HL-60 (cell line): Measurements from ENCODE around the gene ESCO1.
A peak's percentile ranks its signal among the peaks of the same experiment; 100 is the strongest.
"Not testable (repeated sequence)": the region's sequence is repeated elsewhere in the genome, so short reads cannot be mapped to it uniquely, and the experiment has no call there.

Source experiments
- DNase-seq, 2 experiments: peaks; one replicate each; pipeline ENCODE4 v3.0.0-alpha.2; 2010 to 2020; ENCODE audit warnings: low read depth in 1 of 2, low spot score in 1 of 2
- H3K27ac ChIP-seq: fragments of 250-450 bp; sonication (Bioruptor Pico); replicated peaks from 2 replicates; pipeline ENCODE4 v1.5.1; 2020; ENCODE audit warnings: mild to moderate bottlenecking, moderate library complexity
- H3K27me3 ChIP-seq: fragments of 250-450 bp; sonication (Bioruptor Pico); 2 replicates; pipeline ENCODE4 v1.5.1; 2021; ENCODE audit warnings: mild to moderate bottlenecking, moderate library complexity; ENCODE audit not compliant: insufficient read depth, poor library complexity, severe bottlenecking
- H3K4me3 ChIP-seq: replicated peaks from 2 replicates; pipeline ENCODE4 v1.5.1; 2011; ENCODE audit warnings: mild to moderate bottlenecking, control low read depth, low read length; ENCODE audit not compliant: insufficient read depth
- CTCF ChIP-seq: IDR thresholded peaks from one replicate; pipeline ENCODE4 v1.5.1; 2011; ENCODE audit warnings: low read length, control low read depth, inconsistent platforms; ENCODE audit not compliant: insufficient read depth
- GABPA ChIP-seq: IDR thresholded peaks from 2 replicates; pipeline ENCODE4 v1.6.1; 2012; ENCODE audit warnings: low read depth
- POLR2AphosphoS5 ChIP-seq: IDR thresholded peaks from 2 replicates; pipeline ENCODE4 v1.6.1; 2012; ENCODE audit warnings: low read depth
- REST ChIP-seq: IDR thresholded peaks from 2 replicates; pipeline ENCODE4 v1.6.1; 2012; ENCODE audit warnings: low read depth; ENCODE audit not compliant: insufficient replicate concordance
- SPI1 ChIP-seq: IDR thresholded peaks from 2 replicates; pipeline ENCODE4 v1.6.1; 2012; ENCODE audit warnings: low read depth, mild to moderate bottlenecking, borderline replicate concordance

ESCO1 gene

GRCh38 chr18:21634588-21635199 is 34.2 kb upstream of the ESCO1 start:
- no peak overlapping the region for H3K27ac ChIP-seq
- no peaks in the 10 kb centered on the region for H3K27me3 ChIP-seq
- TF ChIP-seq CTCF, result no peak
- no peak for TF ChIP-seq GABPA
- TF ChIP-seq POLR2AphosphoS5, result 0 out of 2 replicates have a peak, but pooled peaks have one; percentile 21
- no peak for DNase-seq
- no peak overlapping the region for H3K4me3 ChIP-seq

GRCh38 chr18:21632393-21632792 is 31.9 kb upstream of the ESCO1 start:
- no peak for TF ChIP-seq POLR2AphosphoS5
- TF ChIP-seq SPI1, result no peak
- no peak for TF ChIP-seq REST
- TF ChIP-seq GABPA, result no peak
- TF ChIP-seq CTCF, result no peak
- Histone ChIP-seq H3K27me3 (no peaks in the 10 kb centered on the region), H3K4me3 (no peak overlapping the region), H3K27ac (no peak overlapping the region)
- DNase-seq, result no peak

GRCh38 chr18:21629089-21629832 is 28.8 kb upstream of the ESCO1 start:
- TF ChIP-seq SPI1, result no peak
- no peak for TF ChIP-seq GABPA
- TF ChIP-seq REST, result no peak
- no peak for TF ChIP-seq POLR2AphosphoS5
- TF ChIP-seq CTCF, result no peak
- no peak for DNase-seq
- Histone ChIP-seq H3K4me3 (no peak overlapping the region), H3K27ac (no peak overlapping the region), H3K27me3 (no peaks in the 10 kb centered on the region)

GRCh38 chr18:21621640-21622039 is 21.1 kb upstream of the ESCO1 start:
- H3K27me3 ChIP-seq, H3K27ac ChIP-seq, H3K4me3 ChIP-seq, DNase-seq: not testable (repeated sequence)
